Endometrial microvascular endothelial cells (primary cell): ENCODE data around the gene HNRNPCL1. TPM values are rescaled to one million over a fixed set of nuclear protein-coding genes. Genes with fewer than 3 reads are reported as not detected.
"Not testable (repeated sequence)": the region's sequence is repeated elsewhere in the genome, so short reads cannot be mapped to it uniquely, and the experiment has no call there.

Source experiments
- in situ Hi-C: cut with HindIII; loops from 2 replicates; pipeline ENCODE4 v1.10.0; 2017; ENCODE audit warnings: low sequenced_read_pairs, low pct_unique_long_range_greater_than_20kb; ENCODE audit errors: inconsistent ontology term
- total RNA-seq: library from RNA; depleted of rRNA; stranded (reverse); fragments of >200 nt; gene quantifications from one replicate; pipeline ENCODE4 v1.2.3, GENCODE V29; 2015; ENCODE audit errors: inconsistent ontology term

The HNRNPCL1 gene
- total RNA-seq, result not detected

GRCh38 chr1:12848620-12849019, at the start of gene HNRNPCL1:
Gene HNRNPCL1 (minus strand): TSS chr1:12848720. CDS start chr1:12848289, 431 bp downstream.
- in situ Hi-C loops, result not testable (repeated sequence)

- in situ Hi-C loops, result not testable (repeated sequence)
Measured at GRCh38 chr1:12898170-12898569, 49.6 kb upstream of the HNRNPCL1 start, which contains the start of gene PRAMEF10. Gene PRAMEF10 (minus strand): TSS chr1:12898270. CDS start chr1:12895847, 2,423 bp downstream.

GRCh38 chr1:12886101-12886500, 37.6 kb upstream of the HNRNPCL1 start, which contains the start of gene PRAMEF4:
Gene PRAMEF4 (minus strand): TSS chr1:12886201. CDS start chr1:12883394, 2,807 bp downstream.
- in situ Hi-C loops, result not testable (repeated sequence)

- in situ Hi-C loops, result not testable (repeated sequence)
Measured at GRCh38 chr1:12878453-12878852, 29.9 kb upstream of the HNRNPCL1 start.

- in situ Hi-C loops, result not testable (repeated sequence)
Measured at GRCh38 chr1:12863131-12863880, 14.8 kb upstream of the HNRNPCL1 start.

GRCh38 chr1:12856786-12857185, 8.3 kb upstream of the HNRNPCL1 start, which contains the start of gene PRAMEF2:
Gene PRAMEF2 (plus strand): TSS chr1:12857086. CDS start chr1:12859010, 1,924 bp downstream.
- in situ Hi-C loops, result not testable (repeated sequence)

- in situ Hi-C loops, result no loop called here
Measured at GRCh38 chr1:12851779-12852178, 3.3 kb upstream of the HNRNPCL1 start.

GRCh38 chr1:12833251-12833650, 15.3 kb downstream of the HNRNPCL1 start:
- in situ Hi-C loops, result not testable (repeated sequence)

- in situ Hi-C loops, result not testable (repeated sequence)
Measured at GRCh38 chr1:12831310-12831709, 17.2 kb downstream of the HNRNPCL1 start, which contains the start of gene PRAMEF11. Gene PRAMEF11 (minus strand): TSS chr1:12831410. CDS start chr1:12828789, 2,621 bp downstream.

GRCh38 chr1:12819061-12819460, 29.5 kb downstream of the HNRNPCL1 start:
- in situ Hi-C loops, result not testable (repeated sequence)

GRCh38 chr1:12811409-12811784, 37.1 kb downstream of the HNRNPCL1 start:
- in situ Hi-C loops, result no loop called here

GRCh38 chr1:12810691-12811408, 37.7 kb downstream of the HNRNPCL1 start:
- in situ Hi-C loops, result no loop called here

- in situ Hi-C loops, result no loop called here
Measured at GRCh38 chr1:12809933-12810332, 38.6 kb downstream of the HNRNPCL1 start.

- in situ Hi-C loops, result no loop called here
Measured at GRCh38 chr1:12799730-12800129, 48.8 kb downstream of the HNRNPCL1 start.

GRCh38 chr1:12798911-12799310, 49.6 kb downstream of the HNRNPCL1 start:
- in situ Hi-C loops, result no loop called here

Other genes starting within 250 kb of the HNRNPCL1 start
- 55.8 TPM for gene DHRS3, start 230.5 kb downstream of the HNRNPCL1 start, total RNA-seq
- gene AADACL4, start 204.6 kb downstream of the HNRNPCL1 start, total RNA-seq, result not detected
- gene AADACL3, start 132.6 kb downstream of the HNRNPCL1 start, total RNA-seq, result not detected
- not detected for gene CFAP107, start 102.5 kb downstream of the HNRNPCL1 start, total RNA-seq
- not detected for gene PRAMEF12, start 75.0 kb downstream of the HNRNPCL1 start, total RNA-seq
- not detected for gene PRAMEF1, start 57.3 kb downstream of the HNRNPCL1 start, total RNA-seq
- gene PRAMEF11, start 17.3 kb downstream of the HNRNPCL1 start, total RNA-seq, result not detected
- not detected for gene PRAMEF2, start 8.4 kb upstream of the HNRNPCL1 start, total RNA-seq
- not detected for gene PRAMEF4, start 37.5 kb upstream of the HNRNPCL1 start, total RNA-seq
- not detected for gene PRAMEF10, start 49.5 kb upstream of the HNRNPCL1 start, total RNA-seq
- gene PRAMEF7, start 67.9 kb upstream of the HNRNPCL1 start, total RNA-seq, result not detected
- not detected for gene PRAMEF6, start 98.9 kb upstream of the HNRNPCL1 start, total RNA-seq
- not detected for gene PRAMEF27, start 207.9 kb upstream of the HNRNPCL1 start, total RNA-seq
- not detected for gene HNRNPCL3, start 212.0 kb upstream of the HNRNPCL1 start, total RNA-seq
- gene PRAMEF25, start 222.1 kb upstream of the HNRNPCL1 start, total RNA-seq, result not detected